GM19324 (cell line): Measurements from ENCODE around the gene ABCG1.
"Not testable (repeated sequence)": the region's sequence is repeated elsewhere in the genome, so short reads cannot be mapped to it uniquely, and the experiment has no call there.

ENCODE experiments used
- ATAC-seq: cut with Tn5 transposase; IDR thresholded peaks from one replicate; pipeline ENCODE4 v1.9.1; 2021; ENCODE audit warnings: mild to moderate bottlenecking, moderate library complexity; ENCODE audit not compliant: unreplicated experiment, low FRiP score

Gene ABCG1

DNA sequence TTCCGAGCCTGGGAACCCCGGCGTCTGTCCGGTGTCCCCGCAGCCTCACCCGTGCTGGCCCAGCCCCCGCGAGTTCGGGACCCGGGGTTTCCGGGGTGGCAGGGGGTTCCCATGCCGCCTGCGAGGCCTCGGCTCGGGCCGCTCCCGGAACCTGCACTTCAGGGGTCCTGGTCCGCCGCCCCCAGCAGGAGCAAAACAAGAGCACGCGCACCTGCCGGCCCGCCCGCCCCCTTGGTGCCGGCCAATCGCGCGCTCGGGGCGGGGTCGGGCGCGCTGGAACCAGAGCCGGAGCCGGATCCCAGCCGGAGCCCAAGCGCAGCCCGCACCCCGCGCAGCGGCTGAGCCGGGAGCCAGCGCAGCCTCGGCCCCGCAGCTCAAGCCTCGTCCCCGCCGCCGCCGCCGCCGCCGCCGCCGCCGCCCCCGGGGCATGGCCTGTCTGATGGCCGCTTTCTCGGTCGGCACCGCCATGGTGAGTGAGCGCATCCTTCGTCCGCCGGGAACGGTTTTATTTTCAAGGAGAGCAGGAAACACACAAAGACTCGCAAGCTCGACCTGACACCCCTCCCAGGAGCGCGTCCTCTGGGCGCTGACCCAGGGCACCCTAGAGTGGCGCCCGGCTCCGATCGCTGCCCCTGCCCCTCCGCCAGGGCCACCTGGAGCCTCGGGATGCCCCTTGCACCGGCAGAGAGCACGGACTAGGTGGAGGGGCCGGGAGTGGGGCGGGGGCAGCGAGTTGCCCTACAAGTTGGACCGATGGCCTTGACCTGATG, at the start of gene ABCG1:
TSS of gene ABCG1 (plus strand) at position 305 of the 770 bp plus-strand sequence. CDS start at position 428, 123 bp downstream.
- no peak for ATAC-seq

DNA sequence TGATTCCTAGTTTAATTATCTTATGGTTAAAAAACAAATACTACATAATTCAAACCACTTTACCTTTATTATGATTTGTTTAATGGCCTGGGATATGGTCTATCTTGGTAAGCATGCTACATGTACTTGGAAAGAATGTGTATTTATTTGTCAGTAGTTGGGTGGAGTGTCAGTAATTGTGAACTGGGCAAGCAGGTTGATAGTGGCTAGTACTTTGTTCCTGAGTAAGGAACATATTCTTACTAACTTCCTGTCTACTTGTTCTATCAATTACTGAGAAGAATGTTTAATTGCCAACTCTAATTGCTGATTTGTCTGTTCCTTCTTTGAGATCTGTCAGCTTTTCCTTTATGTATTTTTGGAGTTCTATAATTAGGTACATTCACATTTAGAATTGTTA, 49.2 kb upstream of the ABCG1 start:
- no peak for ATAC-seq

DNA sequence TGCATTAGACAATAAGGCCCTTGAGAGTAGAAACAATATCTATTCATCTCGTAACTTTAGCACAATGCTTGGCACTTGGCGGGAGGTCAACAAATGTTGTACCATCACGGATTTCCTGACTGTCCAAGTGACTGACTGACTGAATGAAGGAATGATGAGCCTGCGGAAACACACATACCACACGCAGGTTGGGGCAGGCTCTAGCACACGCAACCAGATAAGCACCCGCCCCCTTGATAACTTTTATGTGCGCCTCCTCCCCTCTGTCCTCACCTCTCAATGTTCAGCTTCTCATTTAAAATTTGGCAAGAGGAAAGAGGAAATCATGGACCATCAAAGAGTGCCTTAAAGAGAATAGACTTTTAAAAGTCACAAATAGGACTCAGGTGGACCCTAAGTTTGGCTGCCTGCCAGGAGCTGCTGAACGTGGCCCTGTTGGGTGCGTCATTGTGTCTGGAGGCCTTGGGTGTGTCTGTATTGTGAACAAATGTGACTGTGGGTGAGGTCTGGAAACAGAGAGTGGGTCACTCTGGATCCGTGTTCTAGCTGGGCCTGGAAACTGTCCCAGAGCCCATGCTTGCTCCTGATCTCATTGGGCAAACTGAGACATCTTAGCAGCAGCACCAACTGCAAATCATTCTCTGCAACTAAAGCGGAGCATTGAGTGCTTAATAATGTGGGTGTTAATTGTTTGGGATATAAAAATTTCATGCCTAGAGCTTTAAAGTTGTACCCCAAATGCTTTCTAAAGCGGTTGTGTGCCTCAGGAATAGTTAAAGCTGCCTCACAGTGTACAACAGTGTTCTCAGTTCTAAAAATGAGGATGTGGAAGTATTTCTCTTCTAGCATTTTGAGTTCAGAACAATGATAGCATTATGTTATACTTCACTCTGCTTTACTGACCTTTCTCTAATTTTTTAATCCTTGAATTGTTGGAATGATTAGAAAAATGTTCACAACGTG, 47.6 kb upstream of the ABCG1 start:
- ATAC-seq = no peak

DNA sequence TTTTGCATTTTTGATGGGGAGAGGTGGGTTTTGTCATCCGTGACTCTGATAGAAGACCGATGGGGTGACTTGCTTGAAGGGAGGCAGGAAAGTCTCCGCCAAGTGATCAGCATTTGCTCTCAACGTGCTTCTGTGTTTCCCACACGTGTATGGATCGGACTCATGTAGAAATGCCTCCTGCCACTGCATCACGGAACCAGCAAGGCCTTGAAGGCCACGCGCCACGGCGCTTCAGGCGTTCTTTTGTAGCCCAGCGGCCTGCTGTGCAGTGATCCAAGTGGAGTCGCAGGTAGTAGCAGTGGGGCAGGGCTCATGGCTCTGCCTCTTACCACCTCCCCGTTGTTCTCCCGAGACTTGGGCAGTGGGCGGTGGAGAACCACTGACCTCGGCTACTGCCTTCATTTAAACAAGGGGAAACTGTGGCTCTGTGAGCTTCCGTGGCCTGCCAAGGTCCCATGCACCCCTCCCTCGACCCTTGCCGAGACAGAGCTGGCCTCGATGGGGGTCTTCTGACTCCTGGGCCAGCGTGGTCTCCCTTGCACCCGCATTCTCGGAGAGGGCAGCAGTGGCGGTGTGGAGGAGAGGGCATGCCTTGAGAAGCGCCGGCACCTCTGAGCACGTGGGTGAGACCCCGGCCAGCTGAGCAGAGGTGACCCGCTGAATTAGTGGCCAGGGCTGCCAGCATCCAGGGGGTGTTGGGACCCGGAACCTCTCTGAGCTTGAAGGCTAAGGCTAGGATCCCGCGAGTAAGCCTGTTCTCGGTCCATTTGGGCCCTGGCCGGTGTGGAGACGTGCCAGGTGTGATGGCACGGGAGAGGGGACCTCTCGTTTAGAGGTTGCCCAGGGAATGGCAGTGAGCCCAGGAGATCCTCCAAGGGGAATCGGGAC, 46.1 kb upstream of the ABCG1 start:
- no peak for ATAC-seq

DNA sequence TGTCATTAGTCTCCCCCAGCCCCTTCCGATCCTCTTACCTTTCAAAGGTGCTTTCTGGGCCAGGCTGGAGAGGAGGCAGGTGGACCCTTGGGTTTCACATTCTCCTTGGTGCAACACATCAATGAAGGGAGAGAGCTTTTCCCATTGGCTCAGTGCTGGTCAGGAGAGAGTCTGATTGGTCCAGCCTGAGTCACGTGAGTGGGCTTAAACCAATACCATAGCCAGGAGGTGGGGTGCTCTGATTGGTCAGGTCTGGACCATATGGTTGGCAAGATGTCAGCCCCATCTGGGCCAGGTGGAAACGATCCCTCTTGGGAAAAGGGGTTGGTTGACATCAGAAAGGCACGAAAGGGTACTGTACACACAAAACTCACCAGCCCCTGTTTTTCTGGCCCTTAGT, 44.8 kb upstream of the ABCG1 start:
- no peak for ATAC-seq

DNA sequence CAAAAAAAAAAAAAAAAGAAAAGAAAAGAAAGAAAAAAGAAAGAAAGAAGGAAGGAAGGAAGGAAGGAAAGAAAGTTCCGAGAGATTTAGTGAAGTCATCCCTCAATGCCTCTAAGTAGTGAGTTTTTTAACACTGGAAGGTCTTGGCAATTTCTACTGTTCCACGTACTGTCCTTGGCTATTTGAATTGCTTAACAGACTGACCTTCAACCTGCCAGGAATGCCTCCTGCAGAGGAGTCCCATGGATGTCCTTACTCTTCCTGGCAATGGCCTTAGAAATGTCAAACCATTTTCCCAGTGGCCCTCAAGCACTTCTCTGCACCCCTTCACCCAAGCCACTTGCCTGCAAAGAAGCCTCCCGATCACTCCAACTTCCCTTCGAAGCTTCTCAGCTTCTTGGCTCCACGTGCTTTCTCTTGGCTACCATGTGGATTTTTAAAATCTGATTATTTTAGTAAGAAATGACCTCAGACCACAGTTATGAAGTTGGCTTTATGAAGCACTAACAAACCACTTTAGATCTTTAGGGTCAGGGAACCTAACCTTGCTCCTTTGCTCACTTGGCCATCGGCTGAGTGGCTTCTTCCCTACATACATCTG, 43.7 kb upstream of the ABCG1 start:
- no peak for ATAC-seq

DNA sequence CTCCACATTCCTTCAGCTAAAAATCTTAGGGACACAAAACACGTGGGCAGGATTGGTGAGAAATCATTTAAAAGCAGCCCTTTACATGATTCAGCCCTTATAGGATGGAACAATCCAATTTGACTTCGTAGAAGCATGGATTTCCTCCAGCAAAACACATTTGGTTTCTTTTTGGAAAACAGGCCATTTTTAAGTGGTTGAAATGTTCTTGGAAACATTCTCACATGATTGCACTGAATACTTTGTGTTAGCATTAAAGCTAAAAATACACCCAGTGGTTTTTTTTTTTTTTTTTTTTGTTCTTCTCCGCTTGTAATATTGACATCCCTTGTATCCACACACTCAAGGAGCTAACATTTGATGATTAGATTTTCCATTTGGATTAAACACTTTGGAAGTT, 42.1 kb upstream of the ABCG1 start:
- ATAC-seq = no peak

DNA sequence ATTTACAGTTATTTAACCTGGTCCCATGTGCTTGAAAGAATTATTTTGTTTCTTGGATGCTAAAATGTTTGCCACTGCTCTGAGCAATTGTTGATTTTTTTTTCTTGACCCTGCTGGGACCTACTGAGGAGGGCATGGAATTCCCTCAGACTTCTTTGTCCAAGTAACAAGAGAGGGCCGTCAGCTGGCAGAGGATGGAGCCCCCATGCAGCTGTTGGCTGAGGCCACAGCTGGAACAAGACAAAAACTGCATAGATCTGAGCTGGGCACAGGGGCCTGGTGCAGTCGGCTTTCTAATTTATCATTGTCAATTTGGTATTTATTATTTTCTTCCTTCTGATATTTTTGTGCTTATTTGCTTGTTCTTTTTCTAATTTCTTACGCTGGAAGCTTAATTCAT, 39.6 kb upstream of the ABCG1 start:
- ATAC-seq = no peak

DNA sequence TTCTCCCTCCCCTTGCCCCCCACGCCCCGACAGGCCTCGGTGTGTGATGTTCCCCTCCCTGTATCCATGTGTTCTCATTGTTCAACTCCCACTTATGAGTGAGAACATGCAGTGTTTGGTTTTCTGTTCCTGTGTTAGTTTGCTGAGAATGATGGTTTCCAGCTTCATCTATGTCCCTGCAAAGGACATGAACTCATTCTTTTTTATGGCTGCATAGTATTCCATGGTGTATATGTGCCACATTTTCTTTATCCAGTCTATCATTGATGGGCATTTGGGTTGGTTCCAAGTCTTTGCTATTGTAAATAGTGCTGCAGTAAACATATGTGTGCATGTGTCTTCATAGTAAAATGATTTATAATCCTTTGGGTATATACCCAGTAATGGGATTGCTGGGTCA, 38.9 kb upstream of the ABCG1 start:
- ATAC-seq = not testable (repeated sequence)

DNA sequence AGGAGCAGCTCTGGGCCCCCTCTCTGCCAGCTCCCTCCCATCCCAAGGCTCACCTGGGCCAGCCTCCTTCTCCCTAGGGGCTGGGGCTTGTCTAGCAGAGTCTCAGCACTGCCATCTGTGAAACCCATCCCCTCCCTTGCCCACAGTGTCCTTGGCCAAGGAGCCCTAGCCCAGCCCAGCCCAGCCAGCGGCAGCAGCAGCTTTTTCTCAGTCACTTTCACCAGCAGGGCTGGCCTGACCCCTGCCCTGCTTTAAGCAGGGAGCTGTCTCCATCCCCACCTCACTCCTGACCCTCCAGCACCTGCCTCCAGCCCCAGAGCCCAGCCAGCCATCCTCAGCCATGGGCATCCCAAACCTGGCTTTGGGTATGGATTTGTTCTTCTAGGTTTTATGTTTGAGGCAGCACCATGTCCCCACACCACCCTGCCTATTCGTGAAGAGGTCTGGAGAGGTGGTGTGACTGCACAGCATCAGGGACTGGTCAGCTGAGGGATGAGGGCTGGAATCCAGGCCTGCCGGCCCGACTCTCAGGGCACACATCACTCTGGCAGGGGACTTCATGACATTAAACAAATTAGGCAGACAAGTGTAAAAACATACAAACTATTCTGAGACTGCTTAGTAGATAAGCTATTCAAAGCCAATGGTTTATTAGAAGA, 36.1 kb upstream of the ABCG1 start:
- ATAC-seq = no peak

DNA sequence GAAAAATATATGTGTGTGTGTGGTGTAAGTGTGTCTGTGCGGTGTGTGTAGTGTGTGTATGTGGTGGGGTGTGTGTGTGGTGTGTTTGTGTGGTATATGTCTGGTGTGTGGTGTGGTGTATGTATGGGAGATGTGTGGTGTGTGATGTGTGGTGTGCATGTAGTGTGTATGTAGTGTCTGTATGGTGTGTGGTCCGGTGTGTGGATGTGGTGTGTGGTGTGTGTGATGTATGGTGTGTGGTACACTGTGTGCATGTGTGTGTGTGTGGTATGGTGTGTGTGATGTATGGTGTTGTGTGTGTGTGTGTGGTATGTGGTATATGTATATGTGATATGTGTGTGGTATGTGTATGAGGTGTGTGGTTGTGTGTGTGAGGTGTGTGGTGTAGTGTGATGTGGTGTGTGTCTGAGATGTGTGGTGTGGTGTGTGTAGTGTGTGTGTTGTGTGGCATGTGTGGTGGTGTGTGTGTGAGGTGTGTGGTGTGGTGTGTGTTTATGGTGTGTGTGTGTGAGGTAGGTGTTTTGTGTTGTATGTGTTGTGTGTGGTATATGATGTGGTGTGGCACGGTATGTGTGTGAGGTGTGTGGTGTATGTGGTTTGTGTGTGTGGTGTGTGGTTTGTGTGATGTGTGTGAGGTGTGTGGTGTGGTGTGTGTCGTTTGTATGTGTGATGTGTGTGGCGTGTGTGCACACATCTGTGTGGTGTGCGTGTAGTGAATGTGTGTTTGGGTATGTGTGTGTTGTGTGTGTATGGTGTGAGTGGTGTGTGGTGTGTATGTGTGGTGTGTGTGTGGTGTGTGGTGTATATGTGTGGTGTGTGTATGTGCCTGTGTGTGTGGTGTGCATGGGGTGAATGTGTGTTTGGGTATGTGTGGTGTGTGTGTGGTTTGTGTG, 35.3 kb upstream of the ABCG1 start:
- ATAC-seq = no peak

DNA sequence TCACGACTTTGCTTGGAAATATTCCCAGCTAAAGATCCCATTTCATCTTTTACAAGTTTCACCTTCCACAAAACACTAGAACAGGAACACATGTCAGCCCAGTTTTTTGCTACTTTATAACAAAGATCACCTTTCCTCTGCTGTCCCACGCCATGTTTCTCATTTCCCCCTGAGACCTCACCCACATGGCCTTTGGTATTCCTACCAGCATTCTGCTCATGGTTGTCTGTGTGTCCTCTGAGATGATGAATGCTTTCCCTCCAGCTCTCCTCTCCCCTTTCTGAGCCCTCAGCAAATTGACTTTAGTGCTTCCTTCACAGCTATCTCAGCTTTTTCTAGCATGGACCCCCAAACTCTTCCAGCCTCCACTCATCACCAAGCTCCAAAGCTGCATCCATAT, 32.3 kb upstream of the ABCG1 start:
- no peak for ATAC-seq

DNA sequence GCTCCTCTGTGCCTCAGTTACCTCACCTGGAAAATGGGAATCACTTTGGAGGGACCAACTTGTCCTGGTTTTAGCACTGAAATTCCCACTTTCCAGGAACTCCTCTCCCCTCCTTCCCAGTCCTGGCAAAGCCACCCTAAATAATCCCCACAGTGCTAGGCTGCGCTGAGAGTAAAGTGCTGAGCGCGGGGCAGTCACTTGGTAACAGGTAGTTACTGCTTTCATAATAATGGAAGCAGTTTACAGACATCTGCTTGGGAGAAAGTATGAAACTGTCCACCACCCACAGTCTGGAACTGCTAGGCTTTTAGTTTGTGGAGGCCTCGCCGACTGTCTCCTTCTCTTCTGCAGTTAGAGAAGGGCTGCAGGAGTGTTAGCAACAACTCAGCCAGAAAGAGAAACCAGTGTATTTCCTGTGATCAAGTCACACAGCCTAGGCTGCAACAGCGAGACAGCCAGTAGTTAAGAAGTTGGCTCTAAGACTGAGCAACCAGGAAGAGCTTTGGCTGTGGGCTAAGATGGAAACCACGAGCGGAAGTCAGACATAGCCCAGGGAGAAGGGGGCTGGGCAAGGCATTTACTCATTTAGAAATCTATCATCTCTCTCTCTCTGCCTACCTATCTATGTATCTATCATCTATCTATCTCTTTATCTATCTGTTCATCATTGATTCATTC, 30.8 kb upstream of the ABCG1 start:
- ATAC-seq = peak; percentile 93

DNA sequence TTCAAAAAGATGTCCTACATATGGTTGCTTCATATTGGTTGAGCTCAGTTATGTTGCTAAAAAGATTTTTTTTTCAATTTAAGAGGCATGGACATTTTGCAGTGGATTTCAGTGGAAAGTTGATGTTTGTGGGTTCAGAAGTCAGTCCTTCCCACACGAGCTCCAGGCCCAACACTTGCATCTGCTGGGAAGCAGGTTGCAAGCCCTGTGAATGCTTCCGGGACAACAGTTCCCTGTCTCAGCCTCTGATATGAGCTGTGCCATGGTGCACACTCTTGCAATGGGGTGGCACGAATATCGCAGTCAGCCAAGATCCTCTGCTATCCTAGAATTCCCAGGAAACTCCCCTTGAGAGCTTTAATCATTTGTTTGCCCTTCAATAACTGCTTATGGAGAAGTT, 30.3 kb upstream of the ABCG1 start:
- ATAC-seq = no peak

DNA sequence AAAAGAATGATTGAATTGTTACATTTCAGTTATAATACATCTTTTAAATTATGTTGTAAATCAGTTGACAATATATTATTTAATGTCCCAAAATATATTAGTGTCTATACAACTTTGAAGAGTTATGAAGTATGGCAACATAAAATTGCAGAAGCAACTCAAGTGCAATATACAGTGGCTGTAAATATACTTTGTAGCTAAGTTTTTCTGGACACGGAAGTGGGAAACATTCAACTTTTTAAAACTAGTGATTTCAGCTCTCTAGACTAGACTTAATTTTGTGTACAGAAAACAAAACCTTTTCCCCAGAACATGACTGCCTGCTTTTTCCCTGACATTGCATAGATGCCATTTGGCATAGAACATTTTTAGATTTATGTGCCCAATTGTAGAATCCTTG, 29.5 kb upstream of the ABCG1 start:
- ATAC-seq = no peak

DNA sequence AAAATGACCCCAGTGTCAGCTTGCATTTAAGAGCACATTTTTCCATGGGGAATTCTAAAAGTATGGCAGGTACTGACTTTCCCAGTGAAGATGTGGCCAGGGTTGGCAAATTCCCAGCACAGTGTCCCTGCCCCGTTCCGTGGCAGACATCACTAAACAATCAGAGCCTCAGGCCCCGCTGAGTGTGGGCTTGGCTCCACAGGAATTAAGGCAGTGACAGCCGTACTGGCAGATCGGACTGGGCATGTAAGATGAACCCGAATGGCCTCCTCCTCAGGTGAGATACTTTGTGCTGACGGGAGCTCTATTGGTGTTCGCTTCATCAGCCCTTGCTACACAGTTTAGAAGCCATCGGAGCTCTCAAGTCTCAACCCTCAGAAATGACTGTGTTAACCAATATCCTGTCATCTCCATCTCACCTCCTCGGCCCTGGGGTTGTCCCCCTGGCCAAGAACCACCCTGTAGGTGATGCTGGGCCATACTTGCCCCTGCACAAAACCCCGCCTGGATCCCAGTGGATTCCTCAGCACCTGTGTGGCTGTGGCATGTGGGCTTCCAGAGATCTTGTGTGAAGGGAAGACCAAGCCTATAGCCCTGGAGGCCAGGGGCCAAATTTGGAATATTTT, 29.0 kb upstream of the ABCG1 start:
- ATAC-seq = no peak

DNA sequence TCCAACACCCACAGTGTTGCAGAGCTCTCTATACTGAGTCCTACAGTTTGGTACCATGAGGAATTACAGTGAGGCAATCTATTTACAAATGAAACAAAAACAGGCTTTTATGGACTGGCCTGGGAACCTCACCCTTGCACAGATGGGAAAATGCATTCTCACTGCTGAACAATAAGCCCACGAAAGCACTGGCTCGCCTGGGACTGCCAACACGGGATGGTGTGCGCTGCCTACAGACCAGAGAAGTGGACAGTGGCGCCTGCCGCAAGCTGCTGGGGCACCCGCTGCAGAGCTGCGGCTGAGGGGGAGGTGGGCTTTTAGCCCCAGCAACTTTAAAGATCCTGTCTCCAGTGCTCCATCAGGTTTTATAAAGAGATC, 28.5 kb upstream of the ABCG1 start:
- ATAC-seq = no peak

DNA sequence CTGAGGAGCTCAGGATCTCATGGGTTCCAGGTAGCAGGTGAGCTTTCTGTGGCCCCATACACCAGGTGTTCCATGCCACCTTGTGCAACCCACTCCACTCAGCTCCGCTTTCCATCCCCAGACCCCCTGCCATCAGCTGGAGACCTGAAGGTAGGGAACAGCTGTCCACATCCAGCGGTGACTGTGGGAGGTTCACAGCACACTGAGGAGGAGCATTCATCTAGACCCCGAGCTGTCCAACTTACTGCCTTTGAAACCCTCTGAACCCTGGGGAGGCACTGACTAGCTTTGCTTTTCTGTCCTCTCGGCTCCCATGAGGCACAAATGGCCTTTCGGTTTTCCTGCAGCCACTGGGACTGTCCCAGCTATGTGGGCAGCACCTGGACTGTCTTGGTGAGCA, 27.9 kb upstream of the ABCG1 start:
- ATAC-seq = no peak
